Activated T-cell treated with anti-CD3 and anti-CD28 coated beads, Interleukin-2, amount 50 U/mL, for 4 hours (primary cell): ENCODE results near the gene RBM44. TPM values are rescaled to one million over a fixed set of nuclear protein-coding genes. Genes with fewer than 3 reads are reported as not detected.
"Not testable (repeated sequence)": the region's sequence is repeated elsewhere in the genome, so short reads cannot be mapped to it uniquely, and the experiment has no call there.

Source experiments
- ATAC-seq, 2 donors: fragments of 200-7000 bp; cut with Tn5 transposase; one replicate each; pipeline ENCODE4 v1.10.0; 2021
- DNase-seq: peaks from one replicate; pipeline ENCODE4 v3.0.0-alpha.2; 2020
- H3K27me3 Mint-ChIP-seq: one replicate; pipeline ENCODE4 v1.8.0; 2021; ENCODE audit warnings: low read depth, mixed read lengths
- H3K36me3 Mint-ChIP-seq: one replicate; pipeline ENCODE4 v1.8.0; 2022; ENCODE audit warnings: mixed read lengths; ENCODE audit not compliant: insufficient read depth
- H3K4me1 Mint-ChIP-seq: one replicate; pipeline ENCODE4 v1.8.0; 2021; ENCODE audit warnings: low read depth, mixed read lengths
- H3K4me3 Mint-ChIP-seq: one replicate; pipeline ENCODE4 v1.8.0; 2021; ENCODE audit warnings: mild to moderate bottlenecking, moderate library complexity, mixed read lengths
- H3K9me3 Mint-ChIP-seq: one replicate; pipeline ENCODE4 v1.8.0; 2021; ENCODE audit warnings: mixed read lengths
- total RNA-seq, 3 donors: library from RNA; stranded (reverse); gene quantifications; one replicate each; pipeline ENCODE4 v1.2.1, GENCODE V29; 2021

The RBM44 gene
- total RNA-seq, 3 donors from 2014 or later, result 0.33 to 0.69 (median 0.68) TPM

GRCh38 chr2:237806334-237806733 is 7.8 kb downstream of the RBM44 start:
- Mint-ChIP-seq H3K27me3 (no peaks in the 10 kb centered on the region), H3K4me1 (no peaks in the 10 kb centered on the region), H3K9me3 (peaks cover 5% of the 10 kb centered on the region), H3K36me3 (no peaks in the 10 kb centered on the region), H3K4me3 (no peak overlapping the region)
- DNase-seq (no peak), ATAC-seq (no peak)

GRCh38 chr2:237815637-237816036 is 17.1 kb downstream of the RBM44 start:
- ATAC-seq, result peak; percentile 80
- H3K27me3 Mint-ChIP-seq, result no peaks in the 10 kb centered on the region

GRCh38 chr2:237816531-237816930 is 18.0 kb downstream of the RBM44 start:
- Mint-ChIP-seq H3K9me3 (no peaks in the 10 kb centered on the region), H3K27me3 (no peaks in the 10 kb centered on the region), H3K4me1 (peaks cover 9% of the 10 kb centered on the region), H3K4me3 (no peak overlapping the region), H3K36me3 (no peaks in the 10 kb centered on the region)
- ATAC-seq (no peak), DNase-seq (no peak)

More at GRCh38 chr2:237815637-237816036, 17.1 kb downstream of the RBM44 start:
- DNase-seq, result no peak
- no peaks in the 10 kb centered on the region for H3K36me3 Mint-ChIP-seq
- peaks cover 9% of the 10 kb centered on the region for H3K4me1 Mint-ChIP-seq
- no peaks in the 10 kb centered on the region for H3K9me3 Mint-ChIP-seq
- H3K4me3 Mint-ChIP-seq, result no peak overlapping the region

GRCh38 chr2:237818066-237818473 is 19.5 kb downstream of the RBM44 start:
- H3K36me3 Mint-ChIP-seq, result peaks cover 5% of the 10 kb centered on the region
- H3K4me1 Mint-ChIP-seq, result peaks cover 9% of the 10 kb centered on the region
- no peaks in the 10 kb centered on the region for H3K27me3 Mint-ChIP-seq
- no peaks in the 10 kb centered on the region for H3K9me3 Mint-ChIP-seq
- H3K4me3 Mint-ChIP-seq, result no peak overlapping the region
- DNase-seq (no peak), ATAC-seq (no peak)

- H3K36me3 Mint-ChIP-seq, result peaks cover 5% of the 10 kb centered on the region
- no peaks in the 10 kb centered on the region for H3K27me3 Mint-ChIP-seq
- H3K9me3 Mint-ChIP-seq, result no peaks in the 10 kb centered on the region
- H3K4me3 Mint-ChIP-seq, result no peak overlapping the region
- DNase-seq (no peak), ATAC-seq (no peak)
- H3K4me1 Mint-ChIP-seq, result peaks cover 9% of the 10 kb centered on the region
Measured at GRCh38 chr2:237819231-237819630, 20.7 kb downstream of the RBM44 start.

- no peaks in the 10 kb centered on the region for H3K27me3 Mint-ChIP-seq
- H3K4me1 Mint-ChIP-seq, result peaks cover 9% of the 10 kb centered on the region
- DNase-seq, result no peak
- no peaks in the 10 kb centered on the region for H3K9me3 Mint-ChIP-seq
- no peak overlapping the region for H3K4me3 Mint-ChIP-seq
- H3K36me3 Mint-ChIP-seq, result peaks cover 5% of the 10 kb centered on the region
- ATAC-seq, result no peak
Measured at GRCh38 chr2:237820421-237820820, 21.8 kb downstream of the RBM44 start.

- peaks cover 2% of the 10 kb centered on the region for H3K4me1 Mint-ChIP-seq
- no peaks in the 10 kb centered on the region for H3K9me3 Mint-ChIP-seq
- H3K36me3 Mint-ChIP-seq, result peaks cover 5% of the 10 kb centered on the region
- DNase-seq (no peak), ATAC-seq (no peak)
- no peak overlapping the region for H3K4me3 Mint-ChIP-seq
- H3K27me3 Mint-ChIP-seq, result no peaks in the 10 kb centered on the region
Measured at GRCh38 chr2:237823544-237823943, 25.0 kb downstream of the RBM44 start.

DNA sequence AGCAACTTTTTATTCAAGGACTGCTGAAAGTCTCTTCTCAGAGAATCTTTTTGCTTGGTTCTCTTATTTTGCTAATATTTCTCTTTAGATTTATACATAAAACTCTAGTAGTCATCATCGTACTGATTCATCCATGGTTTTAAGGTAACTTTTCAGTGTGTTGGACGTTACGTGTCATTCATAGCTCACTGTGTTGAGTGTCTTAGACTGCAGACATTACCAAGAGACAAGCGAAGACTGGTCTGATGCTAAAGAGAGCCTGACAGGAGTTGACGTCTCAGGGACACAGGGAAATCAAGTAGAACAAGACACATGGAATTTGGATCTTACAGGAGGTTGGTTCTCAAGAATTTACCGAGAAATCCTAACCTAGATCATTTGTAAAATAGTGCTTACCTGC is 25.5 kb downstream of the RBM44 start:
- no peak for DNase-seq
- Mint-ChIP-seq H3K4me3 (no peak overlapping the region), H3K9me3 (no peaks in the 10 kb centered on the region)

DNA sequence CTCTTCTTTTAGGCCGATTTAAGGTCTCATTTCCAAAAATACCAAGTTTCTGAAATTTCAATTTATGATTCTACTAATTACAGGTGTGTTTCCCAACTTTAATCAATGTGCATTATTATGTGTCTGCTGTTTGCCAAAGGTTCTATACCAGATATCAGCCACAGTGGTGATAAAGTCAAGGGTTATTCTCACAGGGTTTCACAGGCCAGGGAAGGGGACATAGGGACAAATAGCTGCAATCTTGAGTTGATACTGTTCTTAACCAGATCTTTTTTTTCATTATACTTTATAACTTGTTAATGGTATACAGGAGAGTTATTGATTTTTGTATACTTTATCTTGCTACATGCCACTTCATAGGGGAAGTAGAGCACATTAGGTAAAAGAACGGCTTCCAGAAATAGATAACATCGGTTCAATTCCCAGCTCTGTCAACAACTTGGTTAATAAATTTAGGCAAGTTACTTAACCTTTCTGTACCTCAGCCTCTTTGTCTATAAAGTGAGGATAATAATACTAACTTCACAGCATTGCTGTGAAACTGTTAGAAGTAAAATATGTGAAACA is 28.9 kb downstream of the RBM44 start:
- no peak for ATAC-seq

More for the DNA sequence above, 25.5 kb downstream of the RBM44 start:
- Mint-ChIP-seq H3K4me1 (peaks cover 1% of the 10 kb centered on the region), H3K36me3 (peaks cover 5% of the 10 kb centered on the region), H3K27me3 (no peaks in the 10 kb centered on the region)
- ATAC-seq, result no peak

GRCh38 chr2:237830522-237830921 is 31.9 kb downstream of the RBM44 start:
- peaks cover 1% of the 10 kb centered on the region for H3K27me3 Mint-ChIP-seq
- no peaks in the 10 kb centered on the region for H3K4me1 Mint-ChIP-seq
- no peaks in the 10 kb centered on the region for H3K9me3 Mint-ChIP-seq
- no peak overlapping the region for H3K4me3 Mint-ChIP-seq
- ATAC-seq (no peak), DNase-seq (no peak)
- peaks cover 5% of the 10 kb centered on the region for H3K36me3 Mint-ChIP-seq

More for the DNA sequence above, 28.9 kb downstream of the RBM44 start:
- no peaks in the 10 kb centered on the region for H3K9me3 Mint-ChIP-seq
- no peaks in the 10 kb centered on the region for H3K4me1 Mint-ChIP-seq
- no peaks in the 10 kb centered on the region for H3K36me3 Mint-ChIP-seq
- H3K27me3 Mint-ChIP-seq, result peaks cover 1% of the 10 kb centered on the region
- DNase-seq, result no peak
- no peak overlapping the region for H3K4me3 Mint-ChIP-seq

DNA sequence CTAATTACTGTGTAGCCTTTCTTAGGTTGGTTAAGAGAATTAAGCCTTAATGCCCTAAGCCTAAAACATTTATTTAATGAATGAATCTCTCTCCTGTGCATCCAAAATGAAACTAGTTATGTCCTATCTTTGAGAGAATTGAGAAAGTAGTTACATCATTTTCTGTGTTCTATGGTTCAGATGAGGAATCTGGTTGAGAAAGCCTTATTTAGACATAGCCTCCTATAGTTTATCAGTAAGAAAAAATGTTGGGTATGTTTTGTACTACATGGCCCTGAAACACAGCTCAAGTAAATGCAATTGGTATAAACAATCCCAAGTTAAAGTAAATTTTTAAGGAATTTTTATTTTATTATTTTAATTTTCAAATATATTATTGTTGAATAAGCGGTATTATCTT is 35.0 kb downstream of the RBM44 start:
- Mint-ChIP-seq H3K4me3 (no peak overlapping the region), H3K27me3 (peaks cover 1% of the 10 kb centered on the region), H3K9me3 (no peaks in the 10 kb centered on the region), H3K36me3 (peaks cover 7% of the 10 kb centered on the region), H3K4me1 (no peaks in the 10 kb centered on the region)
- ATAC-seq (no peak), DNase-seq (no peak)

GRCh38 chr2:237835372-237835771 is 36.8 kb downstream of the RBM44 start:
- DNase-seq (no peak), ATAC-seq (no peak)
- Mint-ChIP-seq H3K9me3 (no peaks in the 10 kb centered on the region), H3K27me3 (peaks cover 1% of the 10 kb centered on the region), H3K4me1 (no peaks in the 10 kb centered on the region), H3K36me3 (peaks cover 7% of the 10 kb centered on the region), H3K4me3 (no peak overlapping the region)

DNA sequence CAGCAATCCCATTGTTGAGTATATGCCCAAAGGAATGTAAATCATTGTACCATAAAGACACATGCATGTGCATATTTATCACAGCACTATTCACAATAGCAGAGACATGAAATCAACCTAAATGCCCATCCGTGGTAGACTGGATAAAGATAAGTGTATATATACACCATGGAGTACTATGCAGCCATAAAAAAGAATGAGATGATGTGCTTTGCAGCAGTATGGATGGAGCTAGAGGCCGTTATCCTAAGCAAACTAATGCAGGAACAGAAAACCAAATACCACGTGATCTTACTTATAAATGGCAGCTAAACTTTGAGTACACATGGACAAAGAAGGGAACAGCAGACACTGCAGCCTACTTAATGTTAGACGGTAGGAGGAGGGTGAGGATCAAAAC is 42.5 kb downstream of the RBM44 start:
- Mint-ChIP-seq H3K36me3 (no peaks in the 10 kb centered on the region), H3K4me3 (no peak overlapping the region), H3K4me1 (no peaks in the 10 kb centered on the region), H3K9me3 (peaks cover 5% of the 10 kb centered on the region), H3K27me3 (no peaks in the 10 kb centered on the region)
- DNase-seq, result no peak
- no peak for ATAC-seq

GRCh38 chr2:237848940-237849339 is 50.4 kb downstream of the RBM44 start:
- not testable (repeated sequence) for DNase-seq, H3K27me3 Mint-ChIP-seq, H3K36me3 Mint-ChIP-seq, H3K4me3 Mint-ChIP-seq, ATAC-seq, H3K4me1 Mint-ChIP-seq, H3K9me3 Mint-ChIP-seq

DNA sequence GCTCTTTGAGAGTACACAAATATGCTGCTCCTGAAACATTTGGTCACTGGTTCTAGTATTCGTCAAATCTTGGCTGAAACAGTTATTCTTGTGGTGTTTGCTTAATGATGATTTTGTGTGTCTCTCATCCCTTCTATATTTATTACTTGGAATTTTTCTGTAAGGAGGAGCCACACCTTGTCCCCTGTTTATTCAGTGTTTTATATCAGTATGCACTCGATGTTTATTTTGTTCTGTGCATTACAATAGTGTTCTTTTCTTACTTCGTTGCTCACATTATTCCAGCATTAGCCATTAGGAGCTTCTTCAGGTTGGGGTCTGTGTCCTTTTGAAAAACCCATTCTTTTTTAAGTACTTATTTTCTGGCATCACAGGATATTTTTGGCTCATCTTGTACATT is 55.7 kb downstream of the RBM44 start:
- no peaks in the 10 kb centered on the region for H3K9me3 Mint-ChIP-seq
- ATAC-seq (no peak), DNase-seq (no peak)
- H3K4me1 Mint-ChIP-seq, result peaks cover 5% of the 10 kb centered on the region
- peaks cover 1% of the 10 kb centered on the region for H3K36me3 Mint-ChIP-seq
- H3K27me3 Mint-ChIP-seq, result peaks cover 12% of the 10 kb centered on the region
- H3K4me3 Mint-ChIP-seq, result no peak overlapping the region

DNA sequence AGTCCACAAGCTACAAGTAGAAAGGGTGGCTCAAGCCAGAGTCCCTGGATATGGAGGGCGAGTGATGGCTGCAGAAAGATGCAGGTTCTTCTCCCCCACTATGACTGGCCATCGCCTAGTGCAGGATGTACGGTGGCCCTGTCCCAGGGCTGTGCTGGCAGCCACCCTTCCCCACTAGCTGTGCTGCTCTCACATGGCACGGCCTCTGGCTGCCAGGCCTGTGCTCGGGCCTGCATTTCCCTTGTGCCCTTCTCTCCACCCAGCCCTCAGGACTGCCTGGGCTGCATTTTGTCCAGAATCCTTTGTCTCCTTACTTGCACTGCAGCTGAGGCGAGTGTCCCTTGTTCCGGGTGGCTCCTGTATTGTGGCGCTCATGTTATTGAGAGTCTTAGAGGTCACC is 59.2 kb downstream of the RBM44 start:
- H3K9me3 Mint-ChIP-seq, result no peaks in the 10 kb centered on the region
- ATAC-seq (no peak), DNase-seq (no peak)
- H3K27me3 Mint-ChIP-seq, result peaks cover 34% of the 10 kb centered on the region
- H3K4me1 Mint-ChIP-seq, result peaks cover 8% of the 10 kb centered on the region
- H3K36me3 Mint-ChIP-seq, result no peaks in the 10 kb centered on the region
- H3K4me3 Mint-ChIP-seq, result no peak overlapping the region
